H1 (cell line): ENCODE measurements around the gene FAM234A. TPM values are rescaled to one million over a fixed set of nuclear protein-coding genes. Genes with fewer than 3 reads are reported as not detected.

Experiments
- CTCF ChIA-PET: fragments of 300-600 bp; sonication (Branson Sonifier 250); formaldehyde crosslinking; loops from one replicate; lab custom pipeline; 2021; ENCODE audit not compliant: partially characterized antibody; lab: Charles Lee
- POLR2A ChIA-PET: fragments of 300-600 bp; sonication (Branson Sonifier 250); formaldehyde crosslinking; loops from one replicate; lab custom pipeline; 2021; ENCODE audit warnings: inconsistent platforms; ENCODE audit not compliant: partially characterized antibody; lab: Charles Lee
- DNase-seq, 2 experiments: peaks; one replicate each; pipeline versions ENCODE4 v3.0.0 to v3.0.0-alpha.2; 2010 to 2022; ENCODE audit warnings: low spot score in 2 of 2, low read depth in 1 of 2, mixed read lengths in 1 of 2
- FAIRE-seq: peaks from 2 replicates; lab custom pipeline; 2011; peaks lifted over from hg19 to GRCh38; lab: Jason Lieb, UNC
- H2AFZ ChIP-seq: 2 replicates; pipeline ENCODE4 v1.8.1; 2012; ENCODE audit warnings: low read length, inconsistent platforms
- H2AK5ac ChIP-seq: 2 replicates; pipeline ENCODE4 v1.6.1; 2013; ENCODE audit warnings: low read depth, low read length
- H2BK120ac ChIP-seq: replicated peaks from 2 replicates; pipeline ENCODE3; 2013; ENCODE audit warnings: low read depth, low read length, inconsistent platforms
- H2BK12ac ChIP-seq: 2 replicates; pipeline ENCODE4 v1.6.1; 2013; ENCODE audit warnings: low read depth, low read length
- H2BK15ac ChIP-seq: 2 replicates; pipeline ENCODE4 v1.6.1; 2013; ENCODE audit warnings: low read length
- H2BK20ac ChIP-seq: 2 replicates; pipeline ENCODE4 v1.6.1; 2013; ENCODE audit warnings: low read length
- H2BK5ac ChIP-seq: 2 replicates; pipeline ENCODE4 v1.6.1; 2013; ENCODE audit warnings: low read depth, low read length
- H3K14ac ChIP-seq: 2 replicates; pipeline ENCODE4 v1.6.1; 2013; ENCODE audit warnings: inconsistent platforms; ENCODE audit not compliant: insufficient read length
- H3K18ac ChIP-seq: 2 replicates; pipeline ENCODE4 v1.6.1; 2013; ENCODE audit warnings: low read length; ENCODE audit errors: extremely low read depth
- H3K23ac ChIP-seq: 2 replicates; pipeline ENCODE4 v1.6.1; 2013; ENCODE audit warnings: inconsistent platforms; ENCODE audit not compliant: insufficient read length
- H3K23me2 ChIP-seq: 2 replicates; pipeline ENCODE4 v1.6.1; 2013; ENCODE audit warnings: low read depth, low read length
- H3K27ac ChIP-seq: 2 replicates; pipeline ENCODE4 v1.6.1; 2011; ENCODE audit warnings: low read depth, low read length, inconsistent platforms
- H3K27me3 ChIP-seq, 4 experiments: replicated peaks in 1 of 4; 1 replicate in 1 of 4; 2 replicates in 3 of 4; pipeline versions ENCODE4 v1.6.1 to v1.8.1; 2011 to 2013; ENCODE audit warnings: low read length in 3 of 4, mild to moderate bottlenecking in 3 of 4, inconsistent platforms in 2 of 4, mixed read lengths in 2 of 4, moderate library complexity in 1 of 4; ENCODE audit not compliant: control insufficient read depth in 3 of 4, insufficient read depth in 3 of 4; ENCODE audit errors: extremely low read depth in 1 of 4
- H3K36me3 ChIP-seq, 4 experiments: 2 replicates each; pipeline versions ENCODE4 v1.6.1 to v1.8.1; 2011 to 2013; ENCODE audit warnings: mild to moderate bottlenecking in 4 of 4, low read length in 3 of 4, moderate library complexity in 2 of 4, control low read depth in 1 of 4, inconsistent platforms in 1 of 4; ENCODE audit not compliant: insufficient read depth in 4 of 4, control insufficient read depth in 2 of 4
- H3K4ac ChIP-seq: replicated peaks from 2 replicates; pipeline ENCODE3; 2013; ENCODE audit warnings: low read length, low read depth, mixed read lengths, inconsistent platforms; ENCODE audit not compliant: insufficient read length
- H3K4me1 ChIP-seq, 4 experiments: replicated peaks in 1 of 4; 1 replicate in 1 of 4; 2 replicates in 3 of 4; pipeline versions ENCODE4 v1.6.1 to v1.8.1; 2011 to 2013; ENCODE audit warnings: low read length in 3 of 4, inconsistent platforms in 2 of 4, mixed read lengths in 1 of 4; ENCODE audit not compliant: insufficient read depth in 4 of 4, control insufficient read depth in 3 of 4
- H3K4me2 ChIP-seq, 2 experiments: 2 replicates each; pipeline versions ENCODE4 v1.6.1 to v1.8.1; 2011 to 2013; ENCODE audit warnings: low read depth in 2 of 2, low read length in 2 of 2, control low read depth in 1 of 2, inconsistent platforms in 1 of 2, mild to moderate bottlenecking in 1 of 2; ENCODE audit not compliant: insufficient read depth in 1 of 2
- H3K4me3 ChIP-seq, 4 experiments: fragments of 200-600, 300-600 bp in 1 of 4; sonication (generic), shearing (Covaris generic), sonication (Bioruptor Twin) in 1 of 4; 2 replicates each; pipeline versions ENCODE4 v1.5.1 to v1.8.1; 2011 to 2016; ENCODE audit warnings: low read length in 4 of 4, low read depth in 3 of 4, control low read depth in 2 of 4, inconsistent platforms in 2 of 4, mild to moderate bottlenecking in 2 of 4, mixed read lengths in 1 of 4, moderate library complexity in 1 of 4; ENCODE audit not compliant: insufficient read depth in 2 of 4; ENCODE audit errors: extremely low read depth in 1 of 4
- H3K56ac ChIP-seq: replicated peaks from 2 replicates; pipeline ENCODE3; 2013; ENCODE audit warnings: low read depth, mild to moderate bottlenecking, mixed read lengths, low read length, inconsistent platforms; ENCODE audit not compliant: insufficient read length
- H3K79me1 ChIP-seq: 2 replicates; pipeline ENCODE4 v1.6.1; 2013; ENCODE audit warnings: low read depth, low read length, control low read depth
- H3K79me2 ChIP-seq, 2 experiments: 2 replicates each; pipeline versions ENCODE4 v1.6.1 to v1.8.1; 2012 to 2013; ENCODE audit warnings: low read length in 2 of 2, mild to moderate bottlenecking in 2 of 2, inconsistent platforms in 1 of 2; ENCODE audit not compliant: insufficient read depth in 2 of 2, control insufficient read depth in 1 of 2
- H3K9ac ChIP-seq, 4 experiments: replicated peaks in 1 of 4; 1 replicate in 1 of 4; 2 replicates in 3 of 4; pipeline versions ENCODE4 v1.6.1 to v1.8.1; 2011 to 2013; ENCODE audit warnings: low read depth in 3 of 4, low read length in 3 of 4, control low read depth in 2 of 4, mild to moderate bottlenecking in 2 of 4, moderate library complexity in 2 of 4, inconsistent platforms in 1 of 4; ENCODE audit errors: extremely low read depth in 1 of 4
- H3K9me3 ChIP-seq, 2 experiments: 2 replicates each; pipeline versions ENCODE4 v1.6.1 to v1.8.1; 2012 to 2013; ENCODE audit warnings: mild to moderate bottlenecking in 2 of 2, moderate library complexity in 2 of 2, control low read depth in 1 of 2, inconsistent platforms in 1 of 2, low read depth in 1 of 2, low read length in 1 of 2, mixed read lengths in 1 of 2; ENCODE audit not compliant: insufficient read depth in 2 of 2
- H4K20me1 ChIP-seq, 2 experiments: replicated peaks in 1 of 2; 2 replicates each; pipeline versions ENCODE3 to v1.8.1; 2011 to 2013; ENCODE audit warnings: inconsistent platforms in 2 of 2, low read length in 2 of 2, mild to moderate bottlenecking in 1 of 2; ENCODE audit not compliant: insufficient read depth in 2 of 2, control insufficient read depth in 1 of 2
- H4K5ac ChIP-seq: 2 replicates; pipeline ENCODE4 v1.6.1; 2013; ENCODE audit warnings: low read length, low read depth, mixed read lengths, inconsistent platforms; ENCODE audit not compliant: insufficient read length
- H4K8ac ChIP-seq: 2 replicates; pipeline ENCODE4 v1.8.0; 2013; ENCODE audit warnings: mild to moderate bottlenecking, moderate library complexity, low read length, inconsistent platforms; ENCODE audit not compliant: insufficient read depth; ENCODE audit errors: extremely low read depth
- H4K91ac ChIP-seq: replicated peaks from 2 replicates; pipeline ENCODE3; 2013; ENCODE audit warnings: low read length, mixed read lengths, inconsistent platforms; ENCODE audit not compliant: insufficient read length
- EGR1 ChIP-seq: IDR thresholded peaks from 2 replicates; pipeline ENCODE4 v1.6.1; 2011; ENCODE audit warnings: low read depth, low read length, borderline replicate concordance
- EP300 ChIP-seq, 2 experiments: IDR thresholded peaks; 1 replicate in 1 of 2; 2 replicates in 1 of 2; pipeline ENCODE4 v1.6.1; 2011 to 2012; ENCODE audit warnings: low read depth in 2 of 2, low read length in 2 of 2, mild to moderate bottlenecking in 2 of 2, borderline replicate concordance in 1 of 2, inconsistent platforms in 1 of 2, moderate library complexity in 1 of 2
- EZH2 ChIP-seq: fragments of 200-600 bp; sonication (generic); IDR thresholded peaks from 2 replicates; pipeline ENCODE4 v1.7.1; 2012; ENCODE audit warnings: low read depth, mild to moderate bottlenecking, moderate library complexity, low read length, inconsistent platforms; ENCODE audit not compliant: severe bottlenecking
- GABPA ChIP-seq: IDR thresholded peaks from 2 replicates; pipeline ENCODE4 v1.6.1; 2011; ENCODE audit warnings: mild to moderate bottlenecking, low read length, moderate library complexity, borderline replicate concordance; ENCODE audit not compliant: insufficient read depth
- HDAC2 ChIP-seq, 2 experiments: fragments of 300-600 bp in 1 of 2; sonication (generic) in 1 of 2; IDR thresholded peaks; 2 replicates each; pipeline ENCODE4 v1.6.1; 2011 to 2012; ENCODE audit warnings: low read depth in 2 of 2, low read length in 2 of 2, mild to moderate bottlenecking in 2 of 2, moderate library complexity in 2 of 2, borderline replicate concordance in 1 of 2, inconsistent platforms in 1 of 2
- NRF1 ChIP-seq: IDR thresholded peaks from 2 replicates; pipeline ENCODE4 v1.6.1; 2011; ENCODE audit warnings: mild to moderate bottlenecking, low read depth, low read length, improper control_type of control experiment
- POLR2A ChIP-seq, 2 experiments: IDR thresholded peaks; 1 replicate in 1 of 2; 2 replicates in 1 of 2; pipeline ENCODE4 v1.6.1; 2011; ENCODE audit warnings: low read depth in 2 of 2, low read length in 2 of 2, mild to moderate bottlenecking in 2 of 2; ENCODE audit errors: control extremely low read depth in 1 of 2
- RNF2 ChIP-seq: fragments of 200-900, 300-1000 bp; sonication (generic); IDR thresholded peaks from 2 replicates; pipeline ENCODE4 v1.7.1; 2016; ENCODE audit warnings: borderline replicate concordance, low read depth, mild to moderate bottlenecking, antibody characterized with exemption, low read length; ENCODE audit not compliant: poor library complexity, severe bottlenecking; ENCODE audit errors: missing control alignments
- SIRT6 ChIP-seq: IDR thresholded peaks from one replicate; pipeline ENCODE4 v1.7.1; 2012; ENCODE audit warnings: low read length, inconsistent platforms
- SRF ChIP-seq: IDR thresholded peaks from 2 replicates; pipeline ENCODE4 v1.6.1; 2011; ENCODE audit warnings: mild to moderate bottlenecking, low read depth, low read length, moderate library complexity
- TBP ChIP-seq: IDR thresholded peaks from 2 replicates; pipeline ENCODE4 v1.6.1; 2011; ENCODE audit warnings: low read depth, low read length, improper control_type of control experiment
- TEAD4 ChIP-seq: IDR thresholded peaks from 2 replicates; pipeline ENCODE4 v1.6.1; 2012; ENCODE audit warnings: low read depth, low read length, inconsistent platforms, mixed read lengths
- WGBS, 2 experiments: shearing (Covaris generic) in 1 of 2; methylation state at CpG; one replicate each; pipeline versions ENCODE4 v1.1.6 to v1.1.7; 2013 to 2015; ENCODE audit warnings: low lambda C conversion rate in 2 of 2, mixed read lengths in 2 of 2, inconsistent platforms in 1 of 2, low coverage in 1 of 2, missing lambda C conversion rate in 1 of 2; ENCODE audit not compliant: insufficient replicate concordance in 2 of 2, insufficient coverage in 1 of 2, insufficient read length in 1 of 2; ENCODE audit errors: extremely low coverage in 1 of 2, missing lambda C conversion rate in 1 of 2; 5-methylcytosine and 5-hydroxymethylcytosine counted together
- polyA plus RNA-seq, 7 experiments: library from polyadenylated mRNA; depleted of rRNA in 3 of 7; stranded (reverse) in 5 of 7; unstranded in 2 of 7; fragments of >200 nt in 5 of 7; fragments of 200-250 nt in 2 of 7; gene quantifications; 1 replicate in 5 of 7; 2 replicates in 1 of 7; 4 replicates in 1 of 7; pipeline versions ENCODE4 v1.2.1 to v1.2.3, GENCODE V29; 2011 to 2013; ENCODE audit warnings: missing spikeins in 2 of 7, mixed read lengths in 2 of 7
- total RNA-seq: library from RNA; stranded (reverse); fragmentation: NEBNext Ultra II Directional; extraction: Animal tissue kit (Norgen Biotek cat#: 25700); gene quantifications from 2 replicates; pipeline ENCODE4 v1.2.1, GENCODE V29; 2021

FAM234A gene
- total and polyA plus RNA-seq, 2 of the 8 experiments (the other 6 are each of a cell fraction or from before 2014, with no cell fraction given), result 80.6 to 104 TPM

- TF ChIP-seq EZH2, result no peak
- TF ChIP-seq EP300 (IDR thresholded peaks at IDR 0.05; ENCODE audit: borderline replicate concordance in 1 of 2, low read depth in 2 of 2, low read length in 2 of 2), result no peak
- no peak for TF ChIP-seq SRF
- no peak for TF ChIP-seq RNF2
- no peak for TF ChIP-seq HDAC2 (IDR thresholded peaks at IDR 0.05; ENCODE audit: borderline replicate concordance in 1 of 2, low read depth in 2 of 2, low read length in 2 of 2)
- no peak for TF ChIP-seq POLR2A (IDR thresholded peaks at IDR 0.05; ENCODE audit: control extremely low read depth in 1 of 2, low read depth in 2 of 2, low read length in 2 of 2)
- no peak for TF ChIP-seq NRF1
- no peak for TF ChIP-seq EGR1
- no peak for TF ChIP-seq TEAD4
- no peak for TF ChIP-seq SIRT6
- TF ChIP-seq GABPA, result no peak
- TF ChIP-seq TBP, result no peak
- FAIRE-seq (no peak), DNase-seq (no peak)
- H3K79me2 ChIP-seq, result no peaks in the 10 kb centered on the region; a peak in 1 of 4 replicates
- H3K23me2 ChIP-seq, result no peaks in the 10 kb centered on the region
- peaks cover 0 to 3% of the 10 kb centered on the region in 2 experiments; a peak in 1 of 4 replicates for H3K9me3 ChIP-seq
- ChIA-PET POLR2A (interaction anchor here (0.9 to 34.3 kb wide), 5 partner anchors 10 to 34 kb away, joined by 3 to 348 read pairs (median 4); partner anchors contain the start of gene LUC7L), CTCF (interaction anchor here (0.6 to 1.6 kb wide), 7 partner anchors 10 to 130 kb away, joined by 3 to 6 read pairs (median 4); no protein-coding TSS in a partner anchor)
- no peak overlapping the region for H3K14ac ChIP-seq
- H3K4me2 ChIP-seq, result no peak overlapping the region
- no peak overlapping the region for H3K27ac ChIP-seq
- H3K79me1 ChIP-seq, result no peaks in the 10 kb centered on the region; the same call in 1 of the 2 replicates
- no peak overlapping the region for H4K91ac ChIP-seq
- no peaks in the 10 kb centered on the region for H3K4me1 ChIP-seq
- H3K36me3 ChIP-seq, result peaks cover 37 to 92% (median 67%) of the 10 kb centered on the region in 4 experiments; a peak in 7 of 8 replicates
- no peak overlapping the region for H4K8ac ChIP-seq
- H3K4me3 ChIP-seq, result no peak overlapping the region
- H3K9ac ChIP-seq, result no peak overlapping the region
- no peak overlapping the region for H3K23ac ChIP-seq
- H3K18ac ChIP-seq, result no peak overlapping the region
- no peak overlapping the region for H2BK120ac ChIP-seq
- no peak overlapping the region for H2BK15ac ChIP-seq
- H2BK20ac ChIP-seq, result no peak overlapping the region
- H3K4ac ChIP-seq, result no peak overlapping the region
- no peak overlapping the region for H2AFZ ChIP-seq
- no peak overlapping the region for H2AK5ac ChIP-seq
- H3K27me3 ChIP-seq, result no peaks in the 10 kb centered on the region
- no peak overlapping the region for H4K5ac ChIP-seq
- WGBS, 2 experiments, result 92% methylated on average over 4 of the region's 4 CpGs; no CpG with 5 or more reads in 1 of the 2 experiments
- H2BK5ac ChIP-seq, result no peak overlapping the region; the same call in 1 of the 2 replicates
- no peak overlapping the region for H3K56ac ChIP-seq
- no peak overlapping the region for H2BK12ac ChIP-seq
- peaks cover 2 to 21% of the 10 kb centered on the region in 2 experiments for H4K20me1 ChIP-seq
Observed at GRCh38 chr16:191831-192230, 42.8 kb upstream of the FAM234A start.
